Activated T-cell treated with anti-CD3 and anti-CD28 coated beads, Interleukin-2, amount 50 U/mL, for 4 hours (primary cell): Measurements from ENCODE around the gene GATAD2A. TPM values are rescaled to one million over a fixed set of nuclear protein-coding genes. Genes with fewer than 3 reads are reported as not detected.

Experiments used
- ATAC-seq, 2 donors: fragments of 200-7000 bp; cut with Tn5 transposase; one replicate each; pipeline ENCODE4 v1.10.0; 2021
- DNase-seq: peaks from one replicate; pipeline ENCODE4 v3.0.0-alpha.2; 2020
- H3K27me3 Mint-ChIP-seq: one replicate; pipeline ENCODE4 v1.8.0; 2021; ENCODE audit warnings: low read depth, mixed read lengths
- H3K36me3 Mint-ChIP-seq: one replicate; pipeline ENCODE4 v1.8.0; 2022; ENCODE audit warnings: mixed read lengths; ENCODE audit not compliant: insufficient read depth
- H3K4me1 Mint-ChIP-seq: one replicate; pipeline ENCODE4 v1.8.0; 2021; ENCODE audit warnings: low read depth, mixed read lengths
- H3K4me3 Mint-ChIP-seq: one replicate; pipeline ENCODE4 v1.8.0; 2021; ENCODE audit warnings: mild to moderate bottlenecking, moderate library complexity, mixed read lengths
- H3K9me3 Mint-ChIP-seq: one replicate; pipeline ENCODE4 v1.8.0; 2021; ENCODE audit warnings: mixed read lengths
- total RNA-seq, 3 donors: library from RNA; stranded (reverse); gene quantifications; one replicate each; pipeline ENCODE4 v1.2.1, GENCODE V29; 2021

The GATAD2A gene
- total RNA-seq, 3 donors from 2014 or later, result 187 to 240 (median 205) TPM

GRCh38 chr19:19541616-19542015 lies 136.1 kb downstream of the GATAD2A start:
- Mint-ChIP-seq H3K27me3 (peaks cover 5% of the 10 kb centered on the region), H3K4me3 (peak overlapping the region; percentile 52), H3K36me3 (no peaks in the 10 kb centered on the region), H3K9me3 (no peaks in the 10 kb centered on the region), H3K4me1 (peaks cover 28% of the 10 kb centered on the region)
- ATAC-seq, result no peak
- peak; percentile 34 for DNase-seq

GRCh38 chr19:19542507-19542906 lies 137.0 kb downstream of the GATAD2A start:
- Mint-ChIP-seq H3K9me3 (no peaks in the 10 kb centered on the region), H3K4me1 (peaks cover 28% of the 10 kb centered on the region), H3K4me3 (no peak overlapping the region), H3K27me3 (peaks cover 5% of the 10 kb centered on the region), H3K36me3 (no peaks in the 10 kb centered on the region)
- ATAC-seq, result no peak
- DNase-seq, result no peak

- Mint-ChIP-seq H3K9me3 (no peaks in the 10 kb centered on the region), H3K36me3 (no peaks in the 10 kb centered on the region), H3K4me3 (no peak overlapping the region), H3K27me3 (peaks cover 5% of the 10 kb centered on the region), H3K4me1 (peaks cover 24% of the 10 kb centered on the region)
- ATAC-seq, result no peak
- no peak for DNase-seq
These were observed 137.6 kb downstream of the GATAD2A start for GRCh38 chr19:19543101-19543500.

- H3K27me3 Mint-ChIP-seq, result peaks cover 4% of the 10 kb centered on the region
- H3K36me3 Mint-ChIP-seq, result no peaks in the 10 kb centered on the region
- H3K9me3 Mint-ChIP-seq, result no peaks in the 10 kb centered on the region
- ATAC-seq (no peak), DNase-seq (no peak)
- H3K4me1 Mint-ChIP-seq, result peaks cover 21% of the 10 kb centered on the region
- no peak overlapping the region for H3K4me3 Mint-ChIP-seq
These were observed 138.2 kb downstream of the GATAD2A start for GRCh38 chr19:19543640-19544039.

- Mint-ChIP-seq H3K27me3 (no peaks in the 10 kb centered on the region), H3K36me3 (no peaks in the 10 kb centered on the region), H3K4me1 (peaks cover 16% of the 10 kb centered on the region), H3K4me3 (no peak overlapping the region), H3K9me3 (no peaks in the 10 kb centered on the region)
- DNase-seq (no peak), ATAC-seq (no peak)
These were observed 138.9 kb downstream of the GATAD2A start for GRCh38 chr19:19544257-19544953.

GRCh38 chr19:19544954-19545591 lies 139.6 kb downstream of the GATAD2A start:
- H3K9me3 Mint-ChIP-seq, result no peaks in the 10 kb centered on the region
- H3K27me3 Mint-ChIP-seq, result no peaks in the 10 kb centered on the region
- ATAC-seq (no peak), DNase-seq (no peak)
- no peak overlapping the region for H3K4me3 Mint-ChIP-seq
- no peaks in the 10 kb centered on the region for H3K36me3 Mint-ChIP-seq
- H3K4me1 Mint-ChIP-seq, result peaks cover 16% of the 10 kb centered on the region

GRCh38 chr19:19545707-19546106 lies 140.2 kb downstream of the GATAD2A start:
- H3K36me3 Mint-ChIP-seq, result no peaks in the 10 kb centered on the region
- no peaks in the 10 kb centered on the region for H3K9me3 Mint-ChIP-seq
- DNase-seq, result no peak
- H3K4me3 Mint-ChIP-seq, result no peak overlapping the region
- no peaks in the 10 kb centered on the region for H3K27me3 Mint-ChIP-seq
- no peak for ATAC-seq
- peaks cover 13% of the 10 kb centered on the region for H3K4me1 Mint-ChIP-seq

- ATAC-seq (no peak), DNase-seq (no peak)
- Mint-ChIP-seq H3K9me3 (no peaks in the 10 kb centered on the region), H3K4me3 (no peak overlapping the region), H3K27me3 (no peaks in the 10 kb centered on the region), H3K4me1 (peaks cover 8% of the 10 kb centered on the region), H3K36me3 (no peaks in the 10 kb centered on the region)
These were observed 141.3 kb downstream of the GATAD2A start for GRCh38 chr19:19546751-19547162.

GRCh38 chr19:19547674-19548336 lies 142.3 kb downstream of the GATAD2A start:
- Mint-ChIP-seq H3K4me3 (no peak overlapping the region), H3K27me3 (no peaks in the 10 kb centered on the region), H3K36me3 (no peaks in the 10 kb centered on the region), H3K9me3 (no peaks in the 10 kb centered on the region), H3K4me1 (no peaks in the 10 kb centered on the region)
- ATAC-seq (no peak), DNase-seq (no peak)

GRCh38 chr19:19548915-19549759 lies 143.7 kb downstream of the GATAD2A start:
- Mint-ChIP-seq H3K4me3 (no peak overlapping the region), H3K36me3 (no peaks in the 10 kb centered on the region), H3K27me3 (no peaks in the 10 kb centered on the region), H3K9me3 (no peaks in the 10 kb centered on the region), H3K4me1 (no peaks in the 10 kb centered on the region)
- no peak for DNase-seq
- no peak for ATAC-seq

- no peak for DNase-seq
- Mint-ChIP-seq H3K27me3 (no peaks in the 10 kb centered on the region), H3K4me3 (no peak overlapping the region), H3K9me3 (no peaks in the 10 kb centered on the region), H3K4me1 (peaks cover 2% of the 10 kb centered on the region), H3K36me3 (no peaks in the 10 kb centered on the region)
- ATAC-seq, result no peak
These were observed 144.5 kb downstream of the GATAD2A start for GRCh38 chr19:19549804-19550464.

- Mint-ChIP-seq H3K27me3 (no peaks in the 10 kb centered on the region), H3K36me3 (no peaks in the 10 kb centered on the region)
These were observed 145.0 kb downstream of the GATAD2A start for GRCh38 chr19:19550485-19550929.

GRCh38 chr19:19550972-19551852 lies 145.7 kb downstream of the GATAD2A start:
- H3K4me1 Mint-ChIP-seq, result peaks cover 2% of the 10 kb centered on the region
- DNase-seq (no peak), ATAC-seq (no peak)
- H3K4me3 Mint-ChIP-seq, result no peak overlapping the region
- H3K9me3 Mint-ChIP-seq, result no peaks in the 10 kb centered on the region
- no peaks in the 10 kb centered on the region for H3K27me3 Mint-ChIP-seq
- H3K36me3 Mint-ChIP-seq, result no peaks in the 10 kb centered on the region

More at GRCh38 chr19:19550485-19550929, 145.0 kb downstream of the GATAD2A start:
- no peak overlapping the region for H3K4me3 Mint-ChIP-seq
- peaks cover 2% of the 10 kb centered on the region for H3K4me1 Mint-ChIP-seq
- no peaks in the 10 kb centered on the region for H3K9me3 Mint-ChIP-seq
- no peak for DNase-seq
- no peak for ATAC-seq
